Dedifferentiated amniotic fluid mesenchymal stem cell (primary cell): ENCODE data around the gene RPH3AL.
"Not testable (repeated sequence)": the region's sequence is repeated elsewhere in the genome, so short reads cannot be mapped to it uniquely, and the experiment has no call there.

Experiments
- DNase-seq: peaks from one replicate; pipeline ENCODE4 v3.0.0-alpha.2; 2016; ENCODE audit errors: extremely low spot score

RPH3AL gene

DNA sequence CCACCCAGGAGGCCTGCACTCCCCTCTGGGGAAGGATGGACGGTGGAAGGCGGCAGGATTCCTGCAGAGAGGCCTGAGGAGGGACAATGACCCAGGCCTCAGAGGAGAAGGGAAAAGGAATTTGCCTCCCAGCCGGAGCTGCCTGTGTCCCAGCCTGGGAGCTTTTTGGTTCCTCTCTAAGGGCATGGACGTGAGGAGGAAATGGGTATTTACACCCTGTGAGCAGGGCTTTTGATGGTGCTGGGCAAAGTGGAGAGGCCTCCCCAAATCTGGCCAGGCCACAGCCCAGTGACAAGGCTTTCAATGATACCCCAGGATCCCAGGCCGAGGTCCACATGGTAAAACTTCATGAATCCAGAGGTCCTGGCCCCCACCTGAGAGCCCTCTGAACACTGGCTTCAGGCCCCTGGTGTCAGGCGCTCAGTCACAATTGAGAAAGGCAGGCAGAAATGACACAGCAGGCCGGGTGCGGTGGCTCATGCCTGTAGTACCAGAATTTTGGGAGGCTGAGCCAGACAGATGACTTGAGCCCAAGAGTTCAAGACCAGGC, 115.1 kb downstream of the RPH3AL start:
- no peak for DNase-seq

DNA sequence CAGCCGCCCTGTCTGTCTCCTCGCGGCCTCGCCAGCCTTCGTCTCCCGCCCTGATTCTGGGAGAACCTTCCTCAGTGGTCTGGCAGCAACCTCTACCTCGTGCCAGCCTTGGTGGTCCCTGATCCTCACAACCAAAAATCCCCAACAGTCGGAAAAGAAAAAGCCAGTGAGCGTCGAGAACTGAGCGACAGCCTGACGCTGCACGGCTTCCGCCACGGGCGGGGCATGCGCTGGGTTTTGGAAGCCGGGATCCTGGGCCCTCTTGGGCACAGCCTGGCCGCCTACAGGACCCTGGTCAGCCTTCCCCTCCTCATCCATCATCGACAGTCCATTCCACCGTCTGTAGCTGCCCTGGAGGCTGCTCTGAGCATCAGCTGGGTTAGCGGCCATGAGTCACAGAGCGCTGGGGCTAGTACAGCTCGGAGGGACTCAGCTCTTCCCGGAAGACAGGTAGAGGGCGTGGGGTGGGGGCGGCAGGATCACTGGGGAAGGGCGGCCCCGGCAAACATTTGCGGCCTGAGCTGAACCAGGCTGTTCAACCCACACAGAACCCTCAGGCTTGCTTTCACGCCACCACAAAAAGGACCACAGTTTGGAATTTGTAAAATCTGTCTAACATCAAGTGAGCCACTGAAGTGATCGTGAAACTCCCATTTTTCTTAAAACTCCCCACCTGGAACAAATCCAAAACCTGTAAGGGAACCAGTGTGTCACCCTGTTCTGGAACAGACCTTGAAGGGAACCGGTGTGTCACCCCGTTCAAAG, 115.8 kb downstream of the RPH3AL start:
- DNase-seq = no peak

DNA sequence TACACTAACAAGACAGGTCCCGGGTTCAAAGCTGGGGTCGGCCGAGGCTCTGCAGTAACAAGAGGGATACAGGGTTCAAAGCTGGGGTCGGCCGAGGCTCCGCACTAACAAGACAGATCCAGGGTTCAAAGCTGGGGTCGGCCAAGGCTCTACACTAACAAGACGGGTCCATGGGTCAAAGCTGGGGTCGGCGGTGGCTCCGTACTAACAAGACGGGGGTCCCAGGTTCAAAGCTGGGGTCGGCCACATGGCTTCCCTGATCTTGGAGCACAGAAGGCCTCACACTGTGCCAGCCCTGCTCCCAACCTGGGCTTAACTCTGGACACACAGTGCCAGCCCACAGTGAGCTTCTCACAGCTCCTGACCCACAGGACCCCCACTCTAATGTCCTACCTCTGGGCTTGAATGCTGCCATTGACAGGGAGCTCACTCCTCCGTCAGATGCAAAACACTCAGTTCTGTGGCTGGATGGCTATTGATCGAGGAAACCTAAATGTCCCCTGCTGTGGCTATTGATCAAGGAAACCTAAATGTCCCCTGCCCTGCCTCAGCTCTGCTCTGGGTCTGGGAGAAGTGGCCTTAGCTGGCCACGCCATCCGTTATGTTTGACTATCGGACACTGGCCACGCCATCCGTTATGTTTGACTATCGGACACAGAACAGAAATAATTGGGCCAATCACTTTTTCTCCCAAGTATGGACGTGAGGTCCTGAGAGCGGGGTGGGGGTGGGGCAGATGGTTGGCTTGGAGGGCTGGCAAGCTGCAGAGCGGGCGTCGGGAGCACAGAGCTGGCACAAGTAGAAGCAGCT, 116.6 kb downstream of the RPH3AL start:
- no peak for DNase-seq

DNA sequence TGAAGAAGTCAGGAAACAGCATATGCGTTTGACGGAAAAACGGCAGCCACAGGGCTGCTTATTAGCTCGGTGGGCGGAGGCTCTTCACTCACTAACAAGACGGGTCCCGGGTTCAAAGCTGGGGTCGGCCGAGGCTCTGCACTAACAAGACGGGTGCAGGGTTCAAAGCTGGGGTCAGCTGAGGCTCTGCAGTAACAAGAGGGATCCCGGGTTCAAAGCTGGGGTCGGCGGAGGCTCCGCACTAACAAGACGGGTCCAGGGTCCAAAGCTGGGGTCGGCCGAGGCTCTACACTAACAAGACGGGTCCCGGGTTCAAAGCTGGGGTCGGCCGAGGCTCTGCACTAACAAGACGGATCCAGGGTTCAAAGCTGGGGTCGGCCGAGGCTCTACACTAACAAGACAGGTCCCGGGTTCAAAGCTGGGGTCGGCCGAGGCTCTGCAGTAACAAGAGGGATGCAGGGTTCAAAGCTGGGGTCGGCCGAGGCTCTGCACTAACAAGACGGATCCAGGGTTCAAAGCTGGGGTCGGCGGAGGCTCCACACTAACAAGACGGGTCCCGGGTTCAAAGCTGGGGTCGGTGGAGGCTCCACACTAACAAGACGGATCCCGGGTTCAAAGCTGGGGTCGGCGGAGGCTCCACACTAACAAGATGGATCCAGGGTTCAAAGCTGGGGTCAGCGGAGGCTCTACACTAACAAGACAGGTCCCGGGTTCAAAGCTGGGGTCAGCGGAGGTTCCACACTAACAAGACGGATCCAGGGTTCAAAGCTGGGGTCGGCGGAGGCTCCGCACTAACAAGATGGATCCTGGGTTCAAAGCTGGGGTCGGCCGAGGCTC, 117.4 kb downstream of the RPH3AL start:
- not testable (repeated sequence) for DNase-seq

DNA sequence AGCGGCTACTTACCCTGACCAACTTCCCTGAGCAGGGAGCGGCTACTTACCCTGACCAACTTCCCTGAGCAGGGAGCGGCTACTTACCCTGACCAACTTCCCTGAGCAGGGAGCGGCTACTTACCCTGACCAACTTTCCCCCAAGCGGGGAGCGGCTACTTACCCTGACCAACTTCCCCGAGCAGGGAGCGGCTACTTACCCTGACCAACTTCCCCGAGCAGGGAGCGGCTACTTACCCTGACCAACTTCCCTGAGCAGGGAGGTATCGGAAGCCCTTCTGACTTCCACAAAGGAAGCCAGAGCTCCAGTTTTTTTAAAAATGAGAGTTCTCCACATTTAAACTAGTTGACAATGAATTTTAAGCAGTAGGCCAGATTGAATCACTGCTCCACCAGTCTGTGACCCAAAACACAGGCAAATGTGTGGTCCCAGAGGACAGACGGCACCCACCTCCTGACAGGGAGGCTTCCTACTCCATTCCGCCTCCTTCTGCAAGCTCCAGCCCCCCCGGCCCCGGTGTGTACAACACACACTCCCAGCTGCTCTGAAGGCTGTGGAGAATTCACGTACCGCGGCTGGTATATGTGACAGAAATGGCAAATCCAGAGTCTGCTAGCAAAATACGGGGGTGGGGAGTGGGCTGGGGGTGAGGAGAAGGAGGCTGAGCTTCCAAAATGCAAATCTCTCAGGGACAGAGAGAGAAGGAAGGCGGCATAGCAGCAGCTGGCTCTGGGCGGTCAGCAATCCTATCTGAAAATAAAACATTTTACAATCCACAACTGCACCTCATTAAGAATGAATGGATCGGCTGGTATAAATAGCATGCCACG, 118.2 kb downstream of the RPH3AL start:
- DNase-seq = not testable (repeated sequence)

DNA sequence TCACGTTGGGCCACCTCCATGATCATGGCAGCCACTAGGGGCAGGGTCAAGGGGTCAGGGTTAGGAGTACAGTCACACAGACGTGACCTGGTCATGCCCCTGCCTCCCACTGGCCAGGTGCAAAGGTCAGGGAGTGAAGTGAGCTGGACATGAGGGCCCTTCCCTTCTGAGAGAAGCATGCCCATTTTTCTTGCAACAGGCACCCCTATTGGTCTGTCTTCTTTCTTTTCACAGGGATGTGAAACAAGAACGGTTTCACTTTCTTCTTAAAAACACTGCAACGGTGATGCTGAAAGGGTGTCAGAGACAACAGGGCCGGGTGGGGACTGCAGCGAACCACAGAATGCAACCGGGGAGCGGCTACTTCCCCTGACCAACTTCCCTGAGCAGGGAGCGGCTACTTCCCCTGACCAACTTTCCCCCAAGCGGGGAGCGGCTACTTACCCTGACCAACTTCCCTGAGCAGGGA, 119.1 kb downstream of the RPH3AL start:
- no peak for DNase-seq

DNA sequence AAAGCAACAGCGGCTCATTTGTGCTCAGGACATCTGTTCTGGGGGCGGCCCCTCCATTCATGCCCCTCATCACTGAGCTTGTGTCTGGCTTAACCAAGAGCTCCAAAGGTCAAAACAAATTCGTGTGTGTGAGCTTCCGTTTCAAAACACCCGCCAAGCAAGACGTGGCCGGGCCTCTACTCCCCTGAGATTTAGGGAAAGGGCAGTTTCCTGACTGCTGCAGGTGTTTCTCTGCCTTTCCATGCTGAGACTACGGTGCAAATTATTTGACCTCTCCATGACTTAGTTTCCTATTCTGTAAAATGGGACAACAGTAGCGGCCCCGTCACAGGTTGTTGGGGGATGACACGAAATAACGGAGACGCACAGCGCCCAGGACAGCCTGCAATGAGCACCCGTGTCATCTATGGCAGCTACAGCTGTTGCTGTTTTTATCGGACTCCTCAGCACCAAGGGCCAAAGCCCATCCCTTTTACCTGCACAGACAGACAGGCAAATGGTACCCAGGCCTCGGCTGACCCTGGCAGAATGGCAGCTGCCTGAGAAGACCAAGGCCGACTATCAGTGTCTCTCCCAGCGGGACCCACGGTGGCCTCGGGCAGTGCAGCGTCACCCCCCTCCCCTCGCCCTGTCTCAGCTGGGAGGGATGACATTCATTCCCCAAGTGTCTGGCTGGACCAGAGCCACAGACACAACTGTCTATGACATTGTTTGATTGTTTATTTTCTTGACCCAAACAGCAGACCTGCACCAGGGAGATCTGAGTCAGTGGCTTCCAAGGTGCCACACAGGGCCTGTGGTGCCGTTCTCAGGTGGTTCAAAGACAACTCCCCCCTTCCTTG, 120.4 kb downstream of the RPH3AL start:
- no peak for DNase-seq

DNA sequence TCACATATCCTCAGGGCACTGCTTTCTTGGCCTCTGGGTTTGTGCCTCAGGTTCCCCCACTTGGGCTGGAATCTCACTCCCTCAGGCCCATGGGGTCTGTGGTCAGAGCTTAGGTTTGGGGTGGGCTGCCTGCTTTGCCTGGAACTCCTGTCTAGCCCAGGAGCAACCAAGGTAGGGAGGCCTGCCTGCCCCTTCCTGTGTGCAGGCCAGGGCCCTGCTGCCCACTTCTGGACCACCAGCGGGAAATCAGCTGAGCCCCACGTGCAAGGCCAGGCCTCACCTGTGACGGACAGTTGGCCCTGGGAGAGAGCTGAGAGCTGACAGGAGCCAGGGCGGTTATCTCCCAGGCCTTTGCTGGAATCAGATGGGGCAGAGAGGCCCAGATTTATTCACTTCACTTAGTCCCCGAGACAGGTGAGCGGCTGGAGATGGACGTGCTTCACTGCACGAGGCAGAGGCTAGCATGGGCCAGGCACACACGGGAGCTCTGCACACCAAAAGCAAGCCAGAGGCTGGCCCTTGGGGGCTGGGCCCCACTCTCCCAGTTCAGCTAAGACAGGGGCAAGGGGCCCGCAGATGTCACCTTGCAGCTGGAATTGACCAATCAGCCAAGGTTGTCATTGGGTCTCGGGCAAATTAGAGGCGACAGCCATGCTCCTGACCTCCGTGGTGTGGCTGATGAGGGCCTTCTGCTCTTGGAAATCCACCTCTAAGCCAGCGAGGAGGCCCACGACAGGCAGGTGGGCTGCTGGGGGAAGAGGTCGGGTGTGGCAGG, 121.2 kb downstream of the RPH3AL start:
- DNase-seq = no peak

DNA sequence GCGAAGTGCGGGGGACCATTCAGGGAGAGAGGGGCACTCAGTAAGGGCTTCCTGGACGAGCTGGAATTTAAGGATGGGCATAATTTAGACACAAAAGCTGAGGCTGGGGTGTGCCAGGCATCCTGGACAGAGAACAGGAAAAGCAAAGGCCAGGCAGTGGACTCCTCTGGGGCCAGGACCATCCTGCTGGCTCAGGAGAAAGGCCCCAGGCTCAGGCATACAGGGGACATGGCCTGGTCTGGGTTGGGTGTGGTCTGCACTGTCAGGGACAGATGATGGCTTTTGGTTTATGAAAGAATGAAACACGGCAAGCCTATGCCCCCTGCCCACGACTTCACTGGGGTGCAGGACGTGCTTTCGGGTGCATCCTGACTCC, 122.2 kb downstream of the RPH3AL start:
- DNase-seq = no peak

DNA sequence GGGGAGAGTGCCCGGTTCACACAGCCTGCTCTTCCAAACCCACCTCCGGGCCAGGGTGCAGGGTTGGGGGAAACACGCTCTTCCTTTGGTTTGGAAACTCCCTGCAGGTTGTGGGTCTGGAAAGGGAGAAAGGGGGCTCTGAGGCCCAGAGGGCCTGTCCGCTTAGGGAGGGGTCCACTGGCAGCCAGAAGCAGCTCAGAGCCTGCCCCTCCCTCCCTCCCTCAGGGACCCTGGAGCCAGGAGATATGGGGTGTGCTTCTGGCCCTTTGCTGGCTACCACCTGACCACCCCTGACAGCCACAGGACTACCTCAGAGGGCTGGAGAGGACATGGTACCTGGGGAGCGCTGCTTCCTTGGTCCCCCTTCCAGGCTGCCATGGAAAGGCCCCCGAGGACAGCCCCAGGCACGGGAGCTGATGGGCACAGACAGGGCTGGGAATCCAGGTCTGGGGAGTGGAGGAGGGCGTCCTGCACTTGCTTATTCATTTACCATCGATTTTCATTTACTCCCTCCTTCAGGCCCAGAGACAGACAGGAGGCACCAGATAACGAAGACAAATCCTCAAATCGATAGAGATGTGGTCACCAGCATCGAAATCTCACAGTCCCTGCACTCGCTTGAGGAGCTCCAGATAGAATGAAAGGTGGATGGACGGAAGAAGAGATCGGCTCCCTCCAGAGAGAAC, 122.8 kb downstream of the RPH3AL start:
- DNase-seq = no peak

DNA sequence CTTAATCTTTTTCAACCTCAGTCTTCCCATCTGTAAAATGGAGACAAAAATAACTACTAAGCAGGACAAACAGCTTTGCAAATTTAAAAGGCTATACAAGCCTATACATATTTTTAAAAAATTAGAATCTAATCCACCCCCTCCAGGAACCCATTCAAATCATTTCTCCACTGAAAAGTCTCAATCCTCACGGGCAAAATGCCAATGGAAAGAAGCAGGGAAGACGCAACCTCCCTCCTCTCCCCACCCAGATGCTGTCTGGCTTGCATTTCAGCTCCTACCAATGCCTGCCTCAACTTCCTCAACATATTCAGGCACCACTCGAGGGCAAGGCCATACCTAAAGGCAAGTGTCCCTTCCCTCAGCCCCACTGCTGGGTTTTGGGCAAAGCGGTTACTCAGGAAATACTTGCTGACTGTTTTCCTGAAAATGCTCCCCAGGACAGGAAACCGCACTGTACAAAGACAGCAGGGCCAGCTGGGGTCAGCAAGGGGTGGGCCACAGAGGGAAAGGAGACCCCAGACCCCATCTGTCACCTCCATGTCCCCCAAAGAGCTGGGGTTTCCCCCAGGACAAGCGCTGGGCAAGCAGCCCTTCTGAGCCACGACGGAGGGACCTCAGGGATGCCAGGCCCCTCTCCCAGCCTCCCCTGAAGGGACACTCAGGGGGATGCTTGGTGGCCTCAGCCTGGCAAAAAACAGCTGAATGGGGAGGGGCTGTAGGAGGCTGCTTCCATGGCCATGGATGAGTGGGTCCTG, 123.5 kb downstream of the RPH3AL start:
- no peak for DNase-seq

DNA sequence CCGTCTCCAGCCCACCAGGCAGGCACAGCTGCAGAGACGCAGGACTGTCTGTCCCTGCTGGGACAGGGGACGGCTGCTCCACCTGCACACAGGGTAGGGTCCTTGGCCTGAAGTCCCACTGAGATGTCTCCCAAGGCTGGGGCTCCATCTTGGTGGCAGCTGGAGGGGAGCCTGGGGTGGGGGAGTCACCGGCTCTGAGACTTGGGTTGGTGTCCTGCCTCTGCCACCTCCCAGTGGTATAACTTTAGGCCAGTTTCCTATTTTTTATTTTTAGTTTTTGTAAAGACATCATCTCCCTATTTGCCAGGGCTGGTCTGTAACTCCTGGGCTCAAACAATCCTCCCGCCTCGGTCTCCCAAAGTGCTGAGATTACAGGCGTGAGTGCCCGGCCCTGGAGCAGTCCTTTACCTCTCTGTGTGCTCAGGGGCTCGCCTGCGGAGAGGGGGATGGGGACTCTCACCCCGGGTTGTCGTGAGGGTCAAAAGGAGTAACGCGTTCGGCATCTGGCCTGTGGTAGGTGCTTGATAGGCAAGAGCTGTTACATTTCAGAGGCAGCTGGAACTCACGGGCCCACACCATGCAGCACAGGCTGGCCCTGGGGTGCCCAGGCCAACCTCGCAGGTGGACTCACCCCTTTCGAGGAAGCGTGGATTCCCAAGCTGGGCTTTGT, 124.5 kb downstream of the RPH3AL start:
- DNase-seq = no peak

DNA sequence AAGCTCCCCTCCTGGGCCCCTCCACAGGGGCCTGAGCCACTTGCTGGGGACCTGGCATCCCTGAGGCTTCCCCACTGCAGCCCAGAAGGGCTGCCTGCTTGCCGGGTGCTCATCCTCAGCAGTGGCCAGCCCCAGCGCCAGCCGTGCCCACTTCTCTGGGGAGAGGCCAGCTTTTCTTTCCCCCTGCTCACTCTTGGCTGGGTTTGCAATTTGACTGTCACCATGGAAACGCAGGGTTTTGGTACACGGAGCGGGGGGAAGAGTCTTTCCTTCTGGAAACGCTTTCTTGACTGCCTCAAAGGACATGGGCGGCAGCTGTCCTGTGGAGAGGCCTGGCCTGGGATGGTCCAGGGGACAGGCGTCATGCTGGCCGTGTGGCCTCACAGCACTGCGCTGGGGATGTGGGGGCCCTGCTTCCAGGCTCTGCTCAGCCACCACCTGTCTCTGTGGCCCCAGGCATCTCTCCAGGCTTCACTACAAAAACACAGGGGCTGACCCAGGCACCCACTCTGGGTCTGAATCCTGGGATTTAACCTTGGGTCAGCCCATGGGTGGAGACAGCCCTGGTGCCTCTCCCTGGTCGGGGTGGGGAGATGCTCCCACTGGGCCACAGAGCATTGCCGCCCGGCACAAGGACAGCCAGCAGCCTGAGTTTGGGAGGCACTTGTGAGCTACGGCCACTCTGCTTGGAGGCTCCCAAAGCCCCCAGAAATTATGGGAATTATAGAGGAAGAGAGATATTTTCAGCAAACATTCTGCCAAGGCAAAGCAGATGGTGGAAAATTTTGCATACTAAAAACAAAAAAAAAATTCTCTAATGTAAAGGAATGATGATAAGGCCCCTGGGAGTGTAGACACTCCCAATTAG, 125.3 kb downstream of the RPH3AL start:
- DNase-seq = no peak

DNA sequence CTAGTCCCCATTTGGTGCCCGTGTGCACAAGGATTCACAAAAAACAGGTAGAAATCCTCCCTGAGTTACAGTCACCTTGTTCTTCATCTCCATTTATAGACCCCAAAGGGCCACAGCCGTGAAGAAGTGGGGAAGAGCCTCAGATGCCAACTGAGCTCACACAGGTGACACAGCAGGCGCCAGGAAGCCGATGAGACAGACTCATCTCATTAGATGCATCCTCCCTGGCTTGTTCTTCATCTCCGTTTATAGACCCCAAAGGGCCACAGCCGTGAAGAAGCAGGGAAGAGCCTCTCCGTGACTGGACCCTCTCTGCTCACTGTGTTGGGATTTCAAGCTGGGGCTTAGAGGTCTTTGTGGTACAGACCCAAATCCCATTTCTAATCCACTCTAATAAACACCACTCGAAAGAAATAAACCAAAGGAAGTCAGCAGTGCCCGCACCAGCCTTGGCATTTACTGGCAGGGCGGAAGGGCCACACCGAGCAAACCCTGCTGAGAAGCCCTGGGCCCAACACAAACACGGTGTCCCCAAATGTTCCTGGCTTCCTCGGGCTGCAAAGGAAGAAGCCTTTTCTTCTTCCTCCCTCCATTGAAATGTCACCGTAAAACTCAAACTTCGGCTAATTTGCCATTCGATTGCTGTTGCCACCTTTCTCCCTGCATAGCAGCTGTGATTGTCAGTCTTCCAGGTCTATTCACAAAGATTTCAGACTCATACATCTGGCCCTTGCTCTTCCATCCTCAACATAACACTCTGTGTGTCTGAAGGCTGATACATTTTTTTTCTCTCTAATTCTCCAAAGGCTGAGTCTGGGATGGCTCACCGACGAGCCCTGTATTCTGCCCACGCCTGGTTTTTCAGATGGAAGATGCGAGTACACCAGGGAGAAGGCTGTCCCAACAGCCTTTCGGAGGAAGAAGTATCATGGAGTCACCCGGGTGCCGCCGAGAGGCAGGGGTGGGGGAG, 126.2 kb downstream of the RPH3AL start:
- DNase-seq = no peak

DNA sequence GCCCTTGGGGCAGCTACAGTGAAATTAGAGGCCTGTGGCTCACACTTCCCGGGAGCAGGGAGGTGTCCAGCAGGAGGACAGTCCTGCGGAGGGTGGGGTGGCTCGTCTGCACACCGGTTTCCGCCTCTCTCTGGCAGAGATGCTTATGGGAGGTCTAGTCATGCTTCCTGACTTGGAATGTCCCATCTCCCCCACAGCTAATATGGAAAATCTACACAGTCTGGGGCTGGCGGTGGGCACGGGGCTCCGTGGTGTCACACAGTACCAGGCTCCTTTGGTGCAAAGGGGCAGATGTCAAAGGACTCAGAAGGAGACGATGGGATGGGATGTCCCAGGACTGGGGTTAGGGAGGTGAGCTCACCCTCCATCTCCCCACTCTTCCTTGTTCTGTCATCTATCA, 127.1 kb downstream of the RPH3AL start:
- no peak for DNase-seq
